ENCODE measurements around the gene ADAMTS15.

ADAMTS15 gene

GRCh38 chr11:130449996-130450769 lies 1.7 kb downstream of the ADAMTS15 start:
- in situ Hi-C loops (cut with MboI; ENCODE audit: low pct_unique_long_range_greater_than_20kb, low sequenced_read_pairs), result loop anchor here (25.0 kb wide), 1 partner anchor 412 kb away; no protein-coding TSS in a partner anchor
- no peak for DNase-seq

GRCh38 chr11:130451231-130452019 lies 3.0 kb downstream of the ADAMTS15 start:
- DNase-seq, result no peak

GRCh38 chr11:130452176-130452575 lies 3.7 kb downstream of the ADAMTS15 start:
- in situ Hi-C loops (cut with MboI; ENCODE audit: low pct_unique_long_range_greater_than_20kb, low sequenced_read_pairs), result no loop called here
- DNase-seq, result no peak

More at GRCh38 chr11:130451231-130452019, 3.0 kb downstream of the ADAMTS15 start:
- in situ Hi-C loops (cut with MboI; ENCODE audit: low pct_unique_long_range_greater_than_20kb, low sequenced_read_pairs), result no loop called here

- no peak for DNase-seq
- in situ Hi-C loops (cut with MboI; ENCODE audit: low pct_unique_long_range_greater_than_20kb, low sequenced_read_pairs), result no loop called here
Measured at GRCh38 chr11:130452940-130453339, 4.5 kb downstream of the ADAMTS15 start.

GRCh38 chr11:130454491-130455252 lies 6.2 kb downstream of the ADAMTS15 start:
- no peak for DNase-seq
- in situ Hi-C loops (cut with MboI; ENCODE audit: low pct_unique_long_range_greater_than_20kb, low sequenced_read_pairs), result no loop called here

GRCh38 chr11:130455483-130456127 lies 7.2 kb downstream of the ADAMTS15 start:
- no peak for DNase-seq
- in situ Hi-C loops (cut with MboI; ENCODE audit: low pct_unique_long_range_greater_than_20kb, low sequenced_read_pairs), result no loop called here

GRCh38 chr11:130456286-130456685 lies 7.8 kb downstream of the ADAMTS15 start:
- in situ Hi-C loops (cut with MboI; ENCODE audit: low pct_unique_long_range_greater_than_20kb, low sequenced_read_pairs), result no loop called here
- DNase-seq, result no peak

- in situ Hi-C loops (cut with MboI; ENCODE audit: low pct_unique_long_range_greater_than_20kb, low sequenced_read_pairs), result no loop called here
Measured at GRCh38 chr11:130457623-130458409, 9.4 kb downstream of the ADAMTS15 start.

GRCh38 chr11:130458410-130458729 lies 9.9 kb downstream of the ADAMTS15 start:
- no peak for DNase-seq
- in situ Hi-C loops (cut with MboI; ENCODE audit: low pct_unique_long_range_greater_than_20kb, low sequenced_read_pairs), result no loop called here

More at GRCh38 chr11:130457623-130458409, 9.4 kb downstream of the ADAMTS15 start:
- no peak for DNase-seq

GRCh38 chr11:130459521-130459920 lies 11.1 kb downstream of the ADAMTS15 start:
- in situ Hi-C loops (cut with MboI; ENCODE audit: low pct_unique_long_range_greater_than_20kb, low sequenced_read_pairs), result no loop called here
- DNase-seq, result no peak

GRCh38 chr11:130462101-130462885 lies 13.8 kb downstream of the ADAMTS15 start:
- in situ Hi-C loops (cut with MboI; ENCODE audit: low pct_unique_long_range_greater_than_20kb, low sequenced_read_pairs), result no loop called here
- no peak for DNase-seq

GRCh38 chr11:130462931-130463330 lies 14.5 kb downstream of the ADAMTS15 start:
- DNase-seq, result no peak
- in situ Hi-C loops (cut with MboI; ENCODE audit: low pct_unique_long_range_greater_than_20kb, low sequenced_read_pairs), result no loop called here

- no peak for DNase-seq
- in situ Hi-C loops (cut with MboI; ENCODE audit: low pct_unique_long_range_greater_than_20kb, low sequenced_read_pairs), result no loop called here
Measured at GRCh38 chr11:130464291-130464812, 15.9 kb downstream of the ADAMTS15 start.

- no peak for DNase-seq
- in situ Hi-C loops (cut with MboI; ENCODE audit: low pct_unique_long_range_greater_than_20kb, low sequenced_read_pairs), result no loop called here
Measured at GRCh38 chr11:130465263-130465662, 16.8 kb downstream of the ADAMTS15 start.

GRCh38 chr11:130467116-130467900 lies 18.9 kb downstream of the ADAMTS15 start:
- DNase-seq, result no peak
- in situ Hi-C loops (cut with MboI; ENCODE audit: low pct_unique_long_range_greater_than_20kb, low sequenced_read_pairs), result no loop called here

GRCh38 chr11:130469181-130469580 lies 20.7 kb downstream of the ADAMTS15 start:
- DNase-seq, result no peak
- in situ Hi-C loops (cut with MboI; ENCODE audit: low pct_unique_long_range_greater_than_20kb, low sequenced_read_pairs), result no loop called here
